Nucleus accumbens (tissue), 56 donors: ENCODE results near the gene ADIPOR1.
"Not testable (repeated sequence)": the region's sequence is repeated elsewhere in the genome, so short reads cannot be mapped to it uniquely, and the experiment has no call there.

Source experiments
- DNase-seq, 56 donors: peaks; one replicate each; lab custom pipeline; 2025; lab: John Stamatoyannopoulos, UW

The ADIPOR1 gene

DNA sequence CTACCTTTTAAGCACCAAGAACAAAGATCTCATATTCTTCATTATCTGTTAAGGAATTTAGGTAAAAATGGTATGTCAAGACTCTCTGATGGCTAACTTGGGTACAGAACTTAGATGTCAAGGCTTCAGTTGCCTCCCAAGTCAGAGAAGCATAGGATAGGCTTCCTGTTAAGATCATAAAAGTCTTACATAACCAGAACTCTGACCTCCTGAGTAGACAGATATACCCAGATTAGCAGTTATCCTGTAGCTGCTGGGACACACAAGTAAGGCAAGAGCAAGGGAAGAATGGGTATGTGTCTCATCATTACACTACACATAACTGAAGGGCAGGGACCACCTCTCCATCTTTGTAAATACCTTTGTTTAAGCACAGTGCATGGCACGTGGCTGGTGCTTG is 15.7 kb downstream of the ADIPOR1 start:
- DNase-seq, result no peak

DNA sequence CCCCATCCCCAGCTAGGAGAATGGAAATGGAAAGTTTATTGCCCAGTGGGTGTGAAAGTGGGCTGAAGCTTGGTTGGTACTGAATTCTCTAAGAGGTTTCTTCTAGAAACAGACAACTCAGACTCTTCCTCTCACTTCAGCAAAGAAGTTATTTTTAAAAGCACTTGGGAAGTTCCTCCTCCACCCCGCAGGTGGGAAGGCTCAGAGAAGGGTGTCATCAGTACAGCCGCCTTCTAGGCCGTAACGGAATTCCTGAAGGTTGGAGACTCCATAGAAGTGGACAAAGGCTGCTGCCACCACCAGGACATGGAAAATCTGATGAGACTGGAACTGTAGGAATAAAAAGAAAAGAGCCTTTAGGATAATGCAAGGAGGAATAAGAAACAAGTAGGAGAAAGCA is 16.7 kb downstream of the ADIPOR1 start:
- DNase-seq, result peak in 2 of 56 donors; percentile 8 to 11

DNA sequence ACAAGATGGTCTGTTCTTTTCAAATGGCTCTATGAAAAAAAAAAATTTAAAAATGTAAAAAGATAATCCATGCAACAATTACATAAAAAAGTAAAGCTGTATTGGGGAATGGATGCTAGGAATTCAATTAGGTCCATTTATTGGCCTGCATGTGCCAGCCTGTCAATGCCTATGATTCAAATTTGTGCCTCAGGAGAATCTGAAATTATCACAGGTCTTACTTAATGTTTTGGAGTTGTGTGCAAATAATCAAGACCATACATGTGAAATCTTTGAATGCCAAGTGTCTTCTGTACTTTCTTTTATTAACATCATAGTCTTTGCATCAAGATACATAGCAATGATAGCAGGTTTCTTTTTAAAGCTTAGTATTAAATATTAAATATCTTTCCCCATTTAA is 17.6 kb downstream of the ADIPOR1 start:
- no peak for DNase-seq

DNA sequence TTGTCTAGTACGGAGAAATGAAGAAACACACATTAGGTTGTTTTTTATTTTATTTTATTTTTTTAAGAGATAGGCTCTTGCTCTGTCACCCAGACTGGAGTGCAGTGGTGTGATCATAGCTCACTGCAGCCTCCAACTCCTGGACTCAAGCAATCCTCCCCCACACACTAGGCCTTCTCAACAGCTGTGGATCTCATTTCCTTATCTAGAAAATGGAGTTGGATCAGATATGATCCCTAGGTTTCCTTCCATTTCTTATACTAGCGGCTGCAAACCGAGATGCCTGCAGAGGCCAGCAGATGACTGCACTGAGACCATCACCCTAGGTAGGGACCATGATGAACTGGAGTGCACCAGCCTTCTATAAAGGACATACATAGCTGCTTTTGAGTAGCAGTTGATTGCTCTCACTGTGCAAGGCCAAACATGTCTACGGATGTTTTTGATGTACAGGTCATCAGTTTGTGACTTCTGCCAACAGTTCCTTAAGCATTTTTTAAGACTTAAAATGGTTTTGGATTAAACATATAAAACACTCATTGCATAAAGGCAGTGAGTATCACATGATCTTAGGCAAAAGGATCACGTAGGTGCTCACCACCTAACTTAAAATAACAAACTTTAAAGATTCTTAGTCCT is 19.7 kb downstream of the ADIPOR1 start:
- DNase-seq, result no peak

DNA sequence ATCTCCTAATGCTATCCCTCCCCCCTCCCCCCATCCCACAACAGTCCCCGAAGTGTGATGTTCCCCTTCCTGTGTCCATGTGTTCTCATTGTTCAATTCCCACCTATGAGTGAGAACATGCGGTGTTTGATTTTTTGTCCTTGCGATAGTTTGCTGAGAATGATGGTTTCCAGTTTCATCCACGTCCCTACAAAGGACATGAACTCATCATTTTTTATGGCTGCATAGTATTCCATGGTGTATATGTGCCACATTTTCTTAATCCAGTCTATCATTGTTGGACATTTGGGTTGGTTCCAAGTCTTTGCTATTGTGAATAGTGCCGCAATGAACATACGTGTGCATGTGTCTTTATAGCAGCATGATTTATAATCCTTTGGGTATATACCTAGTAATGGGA is 21.7 kb downstream of the ADIPOR1 start:
- not testable (repeated sequence) for DNase-seq

- no peak for DNase-seq
Observed at GRCh38 chr1:202935844-202936243, 22.3 kb downstream of the ADIPOR1 start.

DNA sequence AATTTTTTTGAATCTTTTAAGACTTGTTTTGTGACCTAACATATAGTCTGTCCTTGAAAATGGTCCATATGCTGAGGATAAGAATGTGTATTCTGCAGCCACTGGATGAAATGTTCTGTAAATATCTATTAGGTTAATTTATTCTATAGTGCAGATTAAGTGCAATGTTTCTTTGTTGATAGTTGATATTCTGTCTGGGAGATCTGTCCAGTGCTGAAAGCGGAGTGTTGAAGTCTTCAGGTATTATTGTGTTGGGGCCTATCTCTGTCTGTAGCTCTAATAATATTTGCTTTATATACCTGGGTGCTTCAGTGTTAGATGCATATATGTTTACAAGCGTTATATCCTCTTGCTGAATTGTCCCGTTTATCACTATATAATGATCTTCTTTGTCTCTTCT is 23.4 kb downstream of the ADIPOR1 start:
- no peak for DNase-seq

- DNase-seq, result no peak
Observed at GRCh38 chr1:202932476-202932875, 25.6 kb downstream of the ADIPOR1 start.

DNA sequence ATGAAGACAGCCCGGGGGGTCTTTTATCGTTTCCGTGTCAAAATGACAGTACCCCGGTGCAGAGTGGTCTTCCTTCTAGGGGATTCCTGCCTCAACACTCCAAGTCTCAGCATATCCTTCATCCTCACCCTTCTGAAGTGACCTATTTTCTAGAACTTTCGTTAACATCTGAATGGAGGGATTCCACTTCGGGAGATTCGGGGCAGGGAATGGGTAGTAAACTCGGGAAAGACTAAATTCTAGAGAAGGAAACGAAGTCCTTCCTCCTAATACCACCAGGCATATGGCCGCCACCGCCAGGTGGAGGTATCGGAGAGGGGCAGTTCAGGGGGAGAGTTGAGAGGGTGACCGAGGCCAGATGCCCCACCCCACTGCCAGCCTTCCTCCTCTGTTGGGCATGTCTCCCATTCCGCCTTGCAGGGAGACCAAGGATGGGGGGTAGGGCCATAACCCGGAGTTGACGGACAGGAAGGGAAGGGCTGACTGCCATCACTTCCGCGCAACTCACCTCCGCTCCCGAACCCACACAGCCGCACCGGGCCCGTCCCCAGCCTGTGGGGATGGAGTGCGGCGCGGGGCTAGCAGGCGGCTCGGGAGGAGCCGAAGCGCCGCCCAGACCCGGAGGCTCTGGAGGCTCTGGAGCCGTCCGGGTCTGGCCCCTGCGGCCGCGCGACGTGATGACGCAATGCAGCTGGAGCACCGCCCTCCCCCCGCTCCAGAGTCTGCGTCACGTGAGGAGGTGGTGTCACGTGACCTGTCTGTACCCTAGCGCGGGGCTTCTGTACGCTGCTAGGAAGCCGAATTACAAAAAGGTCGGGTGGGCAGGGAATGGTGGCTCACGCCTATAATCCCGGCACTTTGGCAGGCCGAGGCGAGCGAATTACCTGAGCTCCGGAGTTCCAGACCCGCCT is 31.3 kb downstream of the ADIPOR1 start, which contains the start of gene KLHL12:
TSS of gene KLHL12 (minus strand) at position 654 of the 911 bp plus-strand sequence. CDS start 2,072 bp downstream, outside the sequence.
- DNase-seq, result peak in 55 of 56 donors; percentile 64 to 97 (median 91)

- DNase-seq, result no peak
Observed at GRCh38 chr1:202923533-202923932, 34.6 kb downstream of the ADIPOR1 start.

GRCh38 chr1:202919615-202920014 is 38.5 kb downstream of the ADIPOR1 start:
- DNase-seq, result no peak

GRCh38 chr1:202915146-202915545 is 43.0 kb downstream of the ADIPOR1 start:
- no peak for DNase-seq

DNA sequence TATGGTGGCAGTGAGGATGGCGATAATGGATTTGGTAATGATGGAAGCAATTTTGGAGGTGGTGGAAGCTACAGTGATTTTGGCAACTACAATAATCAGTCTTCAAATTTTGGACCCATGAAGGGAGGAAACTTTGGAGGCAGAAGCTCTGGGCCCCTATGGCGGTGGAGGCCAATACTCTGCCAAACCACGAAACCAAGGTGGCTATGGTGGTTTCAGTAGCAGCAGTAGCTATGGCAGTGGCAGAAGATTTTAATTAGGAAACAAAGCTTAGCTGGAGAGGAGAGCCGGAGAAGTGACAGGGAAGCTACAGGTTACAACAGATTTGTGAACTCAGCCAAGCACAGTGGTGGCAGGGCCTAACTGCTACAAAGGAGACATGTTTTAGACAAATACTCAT is 45.6 kb downstream of the ADIPOR1 start:
- DNase-seq, result not testable (repeated sequence)

- no peak for DNase-seq
Observed at GRCh38 chr1:202909494-202909893, 48.6 kb downstream of the ADIPOR1 start.

GRCh38 chr1:202908998-202909397 is 49.1 kb downstream of the ADIPOR1 start:
- DNase-seq, result no peak

DNA sequence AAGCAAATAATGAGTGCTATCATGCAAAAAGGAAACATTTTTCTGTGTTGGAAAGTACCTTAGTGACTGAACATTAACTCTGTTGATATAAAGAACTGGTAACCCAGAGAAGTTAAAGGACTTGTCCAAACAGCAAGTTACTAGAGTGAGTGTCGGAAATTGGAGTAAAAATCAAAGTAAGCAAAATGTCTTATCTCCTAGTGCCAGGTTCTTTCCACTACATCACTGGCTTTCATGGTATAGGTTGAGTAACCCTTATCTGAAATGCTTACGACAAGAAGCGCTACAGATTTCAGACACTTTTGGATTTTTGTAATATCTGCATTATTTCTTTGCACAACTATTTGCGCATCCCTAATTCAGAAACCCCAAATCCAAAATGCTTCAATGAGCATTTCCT is 52.8 kb downstream of the ADIPOR1 start:
- DNase-seq, result no peak

- not testable (repeated sequence) for DNase-seq
Observed at GRCh38 chr1:202903808-202904207, 54.3 kb downstream of the ADIPOR1 start.

DNA sequence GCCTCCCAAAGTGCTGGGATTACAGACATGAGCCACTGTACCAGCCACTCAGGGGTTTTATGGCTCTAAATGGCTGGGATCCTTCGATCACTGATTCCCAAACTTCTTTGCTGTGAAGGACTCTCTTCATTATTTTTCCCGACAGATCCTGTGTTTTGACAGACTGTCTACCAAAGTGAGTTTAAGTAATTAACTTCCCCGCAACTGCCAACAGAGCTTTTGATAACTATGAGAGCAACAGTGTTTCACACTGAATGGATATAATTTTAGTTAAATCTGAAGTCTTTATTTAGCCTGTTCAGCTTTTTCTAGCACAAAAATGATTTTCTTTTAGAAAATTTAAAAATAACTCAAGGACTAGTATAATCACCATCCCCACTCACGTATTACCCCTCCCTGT is 56.6 kb downstream of the ADIPOR1 start:
- peak in 1 of 56 donors; percentile 4 for DNase-seq

DNA sequence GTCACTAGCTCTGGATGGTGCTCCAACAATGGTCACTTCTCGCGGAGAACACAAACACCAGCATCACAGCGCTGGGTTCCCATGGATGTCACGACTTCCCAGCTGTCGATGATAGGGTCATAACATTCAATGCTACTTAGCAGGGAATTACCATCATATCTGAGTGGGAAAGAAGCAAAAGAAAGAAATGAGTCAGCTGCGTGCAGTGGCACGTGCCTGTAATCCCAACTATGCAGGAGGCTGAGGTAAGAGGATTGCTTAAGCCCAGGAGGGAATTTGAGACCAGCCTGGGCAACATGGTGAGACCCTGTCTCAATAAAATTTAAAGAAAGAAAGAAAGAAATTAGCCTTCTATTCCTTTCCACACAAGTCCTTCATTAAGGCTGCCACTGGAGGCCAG is 65.6 kb downstream of the ADIPOR1 start:
- no peak for DNase-seq
